ENCODE measurements around the gene DHRS7C.

GRCh38 chr17:9809409-9809808, 18.0 kb upstream of the DHRS7C start:
- TF ChIP-seq CTCF (IDR thresholded peaks at IDR 0.05) = no peak
- no peak for TF ChIP-seq POLR2A (IDR thresholded peaks at IDR 0.05)
